CD4-positive, alpha-beta T cell treated with Interleukin-4 for 1 hour (primary cell): ENCODE measurements around the gene DNAAF2.
"Not testable (repeated sequence)": the region's sequence is repeated elsewhere in the genome, so short reads cannot be mapped to it uniquely, and the experiment has no call there.

Source experiments
- DNase-seq, 2 donors: peaks; one replicate each; pipeline ENCODE4 v3.0.0-alpha.2; 2020 to 2022

Gene DNAAF2

GRCh38 chr14:49634547-49635334 is at the start of gene DNAAF2:
TSS of gene DNAAF2 (minus strand) at chr14:49635244. CDS start at chr14:49635149, 95 bp downstream.
- peak; percentile 76 to 82 for DNase-seq

GRCh38 chr14:49679271-49679670 is 44.2 kb upstream of the DNAAF2 start:
- no peak for DNase-seq

- DNase-seq, result no peak
Measured at GRCh38 chr14:49677643-49678042, 42.6 kb upstream of the DNAAF2 start.

- DNase-seq, result no peak
Measured at GRCh38 chr14:49673586-49673985, 38.5 kb upstream of the DNAAF2 start.

GRCh38 chr14:49670475-49670874 is 35.4 kb upstream of the DNAAF2 start:
- DNase-seq, result no peak

- no peak for DNase-seq
Measured at GRCh38 chr14:49659526-49660455, 24.7 kb upstream of the DNAAF2 start.

GRCh38 chr14:49657500-49657899 is 22.5 kb upstream of the DNAAF2 start:
- DNase-seq, result not testable (repeated sequence)

- no peak for DNase-seq
Measured at GRCh38 chr14:49654511-49654910, 19.5 kb upstream of the DNAAF2 start.

GRCh38 chr14:49653508-49653907 is 18.5 kb upstream of the DNAAF2 start:
- DNase-seq, result no peak

- DNase-seq, result no peak
Measured at GRCh38 chr14:49642163-49642562, 7.1 kb upstream of the DNAAF2 start.

GRCh38 chr14:49641697-49642129 is 6.7 kb upstream of the DNAAF2 start:
- DNase-seq, result no peak

GRCh38 chr14:49640540-49641417 is 5.7 kb upstream of the DNAAF2 start:
- no peak for DNase-seq

- DNase-seq, result no peak
Measured at GRCh38 chr14:49637534-49638078, 2.6 kb upstream of the DNAAF2 start.

- DNase-seq, result no peak
Measured at GRCh38 chr14:49636866-49637265, 1.8 kb upstream of the DNAAF2 start.

- DNase-seq, result peak; percentile 95
Measured at GRCh38 chr14:49633640-49634546, 1.2 kb downstream of the DNAAF2 start.

GRCh38 chr14:49623941-49624839 is 10.9 kb downstream of the DNAAF2 start:
- DNase-seq, result peak in 1 of 2 donors; percentile 77

GRCh38 chr14:49623387-49623786 is 11.7 kb downstream of the DNAAF2 start:
- no peak for DNase-seq

- DNase-seq, result no peak
Measured at GRCh38 chr14:49622022-49622607, 12.9 kb downstream of the DNAAF2 start.

- DNase-seq, result peak in 1 of 2 donors; percentile 74
Measured at GRCh38 chr14:49621114-49621881, 13.7 kb downstream of the DNAAF2 start.
